Measurements from ENCODE around the gene WDFY4. TPM values are rescaled to one million over a fixed set of nuclear protein-coding genes. Genes with fewer than 3 reads are reported as not detected.

The WDFY4 gene
- total and polyA plus RNA-seq, 2 experiments from 2014 or later, result not detected

- Histone ChIP-seq H3K36me3 (ENCODE audit: low read depth) (no peaks in the 10 kb centered on the region), H3K4me1 (ENCODE audit: insufficient read depth) (peaks cover 11% of the 10 kb centered on the region; the same call in 1 of the 2 replicates), H3K27me3 (replicated peaks; ENCODE audit: insufficient read depth) (0 out of 2 replicates have a peak, but pooled peaks cover 5% of the 10 kb centered on the region), H4K20me1 (ENCODE audit: insufficient read depth) (no peaks in the 10 kb centered on the region), H3K9me2 (ENCODE audit: insufficient read depth) (no peaks in the 10 kb centered on the region), H3K9ac (no peak overlapping the region), H3K4me2 (ENCODE audit: unreplicated experiment) (peak overlapping the region; percentile 88), H3K27ac (no peak overlapping the region), H2AFZ (peak overlapping the region; percentile 95), H3K9me3 (ENCODE audit: low read depth) (no peaks in the 10 kb centered on the region), H3F3A (ENCODE audit: insufficient read depth) (no peaks in the 10 kb centered on the region), H3K79me2 (ENCODE audit: insufficient read depth) (peaks cover 14% of the 10 kb centered on the region), H3K4me3 (peak overlapping the region; percentile 74; the same call in 1 of the 2 replicates)
- DNase-seq, result no peak
- in situ Hi-C loops (cut with MboI), result loop anchor here (10.0 to 25.0 kb wide), 2 partner anchors 292 to 505 kb away; no protein-coding TSS in a partner anchor
- TF ChIP-seq EZH2 (IDR thresholded peaks at IDR 0.05; ENCODE audit: insufficient read depth, poor library complexity, severe bottlenecking), result no peak
- TF ChIP-seq EZH2phosphoT487 (IDR thresholded peaks at IDR 0.05; ENCODE audit: insufficient read depth, low read depth), result no peak
- WGBS, 2 experiments (ENCODE audit: low coverage in 1 of 2, low lambda C conversion rate in 2 of 2, missing lambda C conversion rate in 2 of 2), result 48 to 54% methylated on average over 10 of the region's 10 CpGs
These were observed 27.8 kb upstream of the WDFY4 start for GRCh38 chr10:48656914-48657305.

- H3K36me3 ChIP-seq (ENCODE audit: low read depth), result no peaks in the 10 kb centered on the region
- no peak for DNase-seq
- no peak overlapping the region for H3K4me2 ChIP-seq (ENCODE audit: unreplicated experiment)
- H2AFZ ChIP-seq, result no peak overlapping the region
- peaks cover 9% of the 10 kb centered on the region; the same call in 1 of the 2 replicates for H3K79me2 ChIP-seq (ENCODE audit: insufficient read depth)
- in situ Hi-C loops (cut with MboI), result loop anchor here (10.0 to 25.0 kb wide), 2 partner anchors 293 to 505 kb away; no protein-coding TSS in a partner anchor
- TF ChIP-seq EZH2 (IDR thresholded peaks at IDR 0.05; ENCODE audit: insufficient read depth, poor library complexity, severe bottlenecking) (no peak), EZH2phosphoT487 (IDR thresholded peaks at IDR 0.05; ENCODE audit: insufficient read depth, low read depth) (no peak)
- no peak overlapping the region for H3K27ac ChIP-seq
- no peaks in the 10 kb centered on the region for H3F3A ChIP-seq (ENCODE audit: insufficient read depth)
- H3K9me2 ChIP-seq (ENCODE audit: insufficient read depth), result no peaks in the 10 kb centered on the region
- no peaks in the 10 kb centered on the region for H3K9me3 ChIP-seq (ENCODE audit: low read depth)
- 81 to 89% methylated on average over 5 of the region's 5 CpGs for WGBS, 2 experiments (ENCODE audit: low coverage in 1 of 2, low lambda C conversion rate in 2 of 2, missing lambda C conversion rate in 2 of 2)
- H3K4me1 ChIP-seq (ENCODE audit: insufficient read depth), result peaks cover 11% of the 10 kb centered on the region; the same call in 1 of the 2 replicates
- 0 out of 2 replicates have a peak, but pooled peaks cover 5% of the 10 kb centered on the region for H3K27me3 ChIP-seq (replicated peaks; ENCODE audit: insufficient read depth)
- H3K9ac ChIP-seq, result no peak overlapping the region
- no peak overlapping the region for H3K4me3 ChIP-seq
- no peaks in the 10 kb centered on the region for H4K20me1 ChIP-seq (ENCODE audit: insufficient read depth)
These were observed 27.3 kb upstream of the WDFY4 start for GRCh38 chr10:48657416-48657815.

GRCh38 chr10:48658243-48658974 lies 26.3 kb upstream of the WDFY4 start:
- H3K27me3 ChIP-seq (replicated peaks; ENCODE audit: insufficient read depth), result 0 out of 2 replicates have a peak, but pooled peaks cover 5% of the 10 kb centered on the region
- 31% methylated on average over 19 of the region's 19 CpGs for WGBS, 2 experiments (ENCODE audit: low coverage in 1 of 2, low lambda C conversion rate in 2 of 2, missing lambda C conversion rate in 2 of 2)
- H3K79me2 ChIP-seq (ENCODE audit: insufficient read depth), result peaks cover 6% of the 10 kb centered on the region; the same call in 1 of the 2 replicates
- H3K4me1 ChIP-seq (ENCODE audit: insufficient read depth), result peaks cover 11% of the 10 kb centered on the region; the same call in 1 of the 2 replicates
- H3K9ac ChIP-seq, result no peak overlapping the region
- no peak overlapping the region for H3K27ac ChIP-seq
- DNase-seq, result peak; percentile 77
- H3K4me2 ChIP-seq (ENCODE audit: unreplicated experiment), result no peak overlapping the region
- TF ChIP-seq EZH2 (IDR thresholded peaks at IDR 0.05; ENCODE audit: insufficient read depth, poor library complexity, severe bottlenecking), result no peak
- no peak for TF ChIP-seq EZH2phosphoT487 (IDR thresholded peaks at IDR 0.05; ENCODE audit: insufficient read depth, low read depth)
- in situ Hi-C loops (cut with MboI), result loop anchor here (10.0 to 25.0 kb wide), 2 partner anchors 294 to 504 kb away; no protein-coding TSS in a partner anchor
- no peak overlapping the region for H3K4me3 ChIP-seq
- no peaks in the 10 kb centered on the region for H3K9me2 ChIP-seq (ENCODE audit: insufficient read depth)
- H3K36me3 ChIP-seq (ENCODE audit: low read depth), result no peaks in the 10 kb centered on the region
- H4K20me1 ChIP-seq (ENCODE audit: insufficient read depth), result no peaks in the 10 kb centered on the region
- no peaks in the 10 kb centered on the region for H3F3A ChIP-seq (ENCODE audit: insufficient read depth)
- H2AFZ ChIP-seq, result no peak overlapping the region
- no peaks in the 10 kb centered on the region for H3K9me3 ChIP-seq (ENCODE audit: low read depth)

GRCh38 chr10:48658975-48659269 lies 25.8 kb upstream of the WDFY4 start:
- no peak overlapping the region for H2AFZ ChIP-seq
- H3F3A ChIP-seq (ENCODE audit: insufficient read depth), result no peaks in the 10 kb centered on the region
- no peaks in the 10 kb centered on the region for H3K9me3 ChIP-seq (ENCODE audit: low read depth)
- no peak overlapping the region for H3K9ac ChIP-seq
- H3K27me3 ChIP-seq (replicated peaks; ENCODE audit: insufficient read depth), result 0 out of 2 replicates have a peak, but pooled peaks cover 5% of the 10 kb centered on the region
- H4K20me1 ChIP-seq (ENCODE audit: insufficient read depth), result no peaks in the 10 kb centered on the region
- peaks cover 6% of the 10 kb centered on the region; the same call in 1 of the 2 replicates for H3K79me2 ChIP-seq (ENCODE audit: insufficient read depth)
- no peak for TF ChIP-seq EZH2 (IDR thresholded peaks at IDR 0.05; ENCODE audit: insufficient read depth, poor library complexity, severe bottlenecking)
- no peak for TF ChIP-seq EZH2phosphoT487 (IDR thresholded peaks at IDR 0.05; ENCODE audit: insufficient read depth, low read depth)
- DNase-seq, result no peak
- H3K4me1 ChIP-seq (ENCODE audit: insufficient read depth), result peaks cover 11% of the 10 kb centered on the region; the same call in 1 of the 2 replicates
- in situ Hi-C loops (cut with MboI), result loop anchor here (10.0 to 25.0 kb wide), 2 partner anchors 294 to 503 kb away; no protein-coding TSS in a partner anchor
- no peaks in the 10 kb centered on the region for H3K9me2 ChIP-seq (ENCODE audit: insufficient read depth)
- WGBS, 2 experiments (ENCODE audit: low coverage in 1 of 2, low lambda C conversion rate in 2 of 2, missing lambda C conversion rate in 2 of 2), result 67 to 72% methylated on average over 9 of the region's 9 CpGs
- H3K4me3 ChIP-seq, result no peak overlapping the region
- H3K27ac ChIP-seq, result no peak overlapping the region
- H3K36me3 ChIP-seq (ENCODE audit: low read depth), result no peaks in the 10 kb centered on the region
- no peak overlapping the region for H3K4me2 ChIP-seq (ENCODE audit: unreplicated experiment)
